Endothelial cell of umbilical vein (primary cell): Measurements from ENCODE around the gene FOXO6.

Experiments used
- CTCF ChIP-seq, 2 donors: IDR thresholded peaks; 1 replicate in 1 of 2; 2 replicates in 1 of 2; pipeline ENCODE4 v1.5.1; 2011; ENCODE audit warnings: low read length in 2 of 2, mild to moderate bottlenecking in 2 of 2, moderate library complexity in 2 of 2, control low read depth in 1 of 2, inconsistent platforms in 1 of 2, low read depth in 1 of 2; ENCODE audit not compliant: insufficient read depth in 1 of 2; ENCODE audit errors: extremely low read depth in 1 of 2
- EZH2 ChIP-seq: IDR thresholded peaks from 2 replicates; pipeline ENCODE4 v1.6.1; 2012; ENCODE audit warnings: borderline replicate concordance, low read depth, mild to moderate bottlenecking, moderate library complexity, low read length, inconsistent platforms; ENCODE audit not compliant: severe bottlenecking
- GATA2 ChIP-seq: IDR thresholded peaks from 2 replicates; pipeline ENCODE4 v1.7.0; 2011; ENCODE audit warnings: low read depth, mild to moderate bottlenecking, moderate library complexity, mixed read lengths, low read length; ENCODE audit not compliant: insufficient read length, insufficient read depth
- JUN ChIP-seq: IDR thresholded peaks from 2 replicates; pipeline ENCODE4 v1.6.1; 2011; ENCODE audit warnings: borderline replicate concordance, low read depth; ENCODE audit not compliant: insufficient read length, insufficient read depth
- MAX ChIP-seq: IDR thresholded peaks from 2 replicates; pipeline ENCODE4 v1.6.1; 2011; ENCODE audit not compliant: insufficient read depth, insufficient read length
- MYC ChIP-seq: IDR thresholded peaks from one replicate; pipeline ENCODE4 v1.6.1; 2011; ENCODE audit warnings: mild to moderate bottlenecking, low read depth, low read length
- POLR2A ChIP-seq: IDR thresholded peaks from 2 replicates; pipeline ENCODE4 v1.6.1; 2012; ENCODE audit warnings: low read depth, mild to moderate bottlenecking, control low read depth, low read length
- POLR2AphosphoS5 ChIP-seq: IDR thresholded peaks from 2 replicates; pipeline ENCODE4 v1.6.1; 2012; ENCODE audit warnings: low read depth, mild to moderate bottlenecking, control low read depth, low read length, moderate library complexity; ENCODE audit not compliant: insufficient read depth

DNA sequence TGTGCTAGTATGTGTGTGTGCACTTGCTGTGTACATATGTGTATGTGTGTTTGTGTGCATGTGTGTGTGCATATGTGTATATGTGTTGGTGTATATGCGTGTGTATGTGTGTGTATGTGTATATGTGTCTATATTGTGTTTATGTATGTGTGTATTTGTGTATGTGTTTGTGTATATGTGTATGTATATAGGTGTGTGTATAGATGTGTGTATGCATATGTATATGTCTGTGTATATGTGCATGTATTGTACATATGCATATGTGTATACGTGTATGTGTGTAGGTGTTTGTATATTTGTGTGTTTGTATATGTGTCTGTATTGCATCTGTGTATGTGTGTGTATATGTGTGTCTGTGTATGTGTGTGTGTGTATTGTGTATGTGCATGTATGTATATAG, 64.1 kb downstream of the FOXO6 start:
- TF ChIP-seq EZH2 (no peak), CTCF (IDR thresholded peaks at IDR 0.05; ENCODE audit: extremely low read depth in 1 of 2, insufficient read depth in 1 of 2, low read depth in 1 of 2, low read length in 2 of 2) (no peak), MAX (no peak), POLR2A (no peak), JUN (no peak), MYC (no peak), GATA2 (no peak), POLR2AphosphoS5 (no peak)
